Amniotic stem cell (primary cell): ENCODE measurements around the gene FLT3LG.
"Not testable (repeated sequence)": the region's sequence is repeated elsewhere in the genome, so short reads cannot be mapped to it uniquely, and the experiment has no call there.

ENCODE experiments used
- DNase-seq: peaks from one replicate; lab custom pipeline; 2025; lab: John Stamatoyannopoulos, UW

FLT3LG gene

GRCh38 chr19:49461656-49462055, 12.4 kb upstream of the FLT3LG start:
- no peak for DNase-seq

- no peak for DNase-seq
These were observed 11.5 kb upstream of the FLT3LG start for GRCh38 chr19:49462492-49462891.

- no peak for DNase-seq
These were observed 9.9 kb upstream of the FLT3LG start for GRCh38 chr19:49463960-49464740.

GRCh38 chr19:49465371-49465770, 8.6 kb upstream of the FLT3LG start:
- no peak for DNase-seq

- DNase-seq = no peak
These were observed 5.8 kb upstream of the FLT3LG start for GRCh38 chr19:49468199-49468598.

- DNase-seq = no peak
These were observed 5.1 kb upstream of the FLT3LG start for GRCh38 chr19:49468746-49469447.

GRCh38 chr19:49469828-49470614, 4.0 kb upstream of the FLT3LG start:
- no peak for DNase-seq

GRCh38 chr19:49470615-49470978, 3.4 kb upstream of the FLT3LG start:
- DNase-seq = no peak

- DNase-seq = no peak
These were observed 1.1 kb upstream of the FLT3LG start for GRCh38 chr19:49472936-49473335.

- not testable (repeated sequence) for DNase-seq
These were observed 531 bp upstream of the FLT3LG start for GRCh38 chr19:49473501-49473867.

- no peak for DNase-seq
These were observed 518 bp downstream of the FLT3LG start for GRCh38 chr19:49474542-49474924.

- DNase-seq = no peak
These were observed 1.3 kb downstream of the FLT3LG start for GRCh38 chr19:49475191-49475917.

- no peak for DNase-seq
These were observed 2.2 kb downstream of the FLT3LG start for GRCh38 chr19:49475995-49476880.

GRCh38 chr19:49479975-49480628, 6.1 kb downstream of the FLT3LG start:
- DNase-seq = no peak

GRCh38 chr19:49481020-49481683, 7.1 kb downstream of the FLT3LG start:
- no peak for DNase-seq

GRCh38 chr19:49486232-49486631, 12.2 kb downstream of the FLT3LG start:
- no peak for DNase-seq

- no peak for DNase-seq
These were observed 12.8 kb downstream of the FLT3LG start for GRCh38 chr19:49486710-49487276.

- peak; percentile 100 for DNase-seq
These were observed 13.4 kb downstream of the FLT3LG start, which contains the start of gene RPL13A for GRCh38 chr19:49487277-49488045. Gene RPL13A, plus strand, starts transcription at chr19:49487608. Its CDS starts 22 bp downstream, at chr19:49487630.
